Activated CD4-positive, CD25-positive, alpha-beta regulatory T cell treated with anti-CD3 and anti-CD28 coated beads, Interleukin-2, amount 50 U/mL, for 24 hours (primary cell): ENCODE data around the gene SARM1.

Experiments used
- ATAC-seq, 2 donors: fragments of 150-1000 bp; cut with Tn5 transposase; one replicate each; pipeline ENCODE4 v1.10.0; 2021; ENCODE audit warnings: mild to moderate bottlenecking in 1 of 2, moderate library complexity in 1 of 2

SARM1 gene

DNA sequence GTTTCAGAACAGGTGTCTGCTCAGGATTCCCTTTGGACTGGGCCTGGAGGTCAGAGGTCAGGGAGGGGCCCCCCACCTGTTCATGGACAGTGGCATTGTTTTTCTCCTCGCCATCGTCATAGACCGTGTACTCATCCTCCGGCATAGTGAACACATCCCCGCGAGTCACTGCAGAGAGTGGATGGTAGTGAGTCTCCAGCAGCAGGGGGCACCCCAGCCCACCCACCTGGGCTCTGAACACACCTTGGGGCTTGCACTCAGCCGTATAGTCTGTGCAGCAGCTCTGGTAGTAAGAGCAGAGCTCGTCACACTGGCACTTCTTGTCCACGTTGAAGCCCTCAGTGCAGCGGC, 1.8 kb upstream of the SARM1 start:
- no peak for ATAC-seq

DNA sequence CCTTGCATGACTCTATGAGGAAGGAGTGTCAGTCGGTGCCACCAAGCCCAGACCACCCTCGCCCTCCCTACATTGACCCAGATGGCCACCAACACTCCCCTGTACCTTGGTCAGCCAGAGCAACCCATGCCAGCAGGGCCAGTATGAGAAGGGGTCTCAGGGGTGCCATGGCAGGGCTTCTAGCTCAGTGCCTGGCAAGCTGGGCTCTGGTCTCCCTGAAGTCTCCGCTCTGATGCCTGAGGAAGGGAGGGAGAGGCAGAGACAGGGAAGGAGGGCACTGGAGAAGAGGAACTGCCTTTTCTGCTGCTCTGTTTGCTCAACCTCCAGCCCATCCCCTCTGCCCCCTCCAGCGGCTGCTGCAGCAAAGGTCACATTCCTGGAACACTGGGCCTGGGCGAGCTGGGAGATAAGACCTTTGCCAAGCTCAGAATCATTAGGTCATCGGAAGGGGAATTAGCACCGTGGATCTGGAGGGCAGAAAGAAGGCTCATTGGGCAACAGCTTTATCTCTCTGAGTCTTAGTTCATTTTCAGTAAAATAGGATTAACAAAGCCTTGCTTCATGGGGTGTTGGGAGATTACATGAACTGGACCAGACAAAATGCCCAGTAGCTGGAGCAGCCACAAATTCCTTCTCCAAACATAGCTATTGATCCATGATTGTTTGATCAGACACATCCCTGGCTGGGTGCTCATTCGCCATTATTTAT, 1.3 kb upstream of the SARM1 start, which contains the start of gene VTN:
TSS of gene VTN (minus strand) at position 273 of the 709 bp plus-strand sequence. CDS start at position 169, 104 bp downstream.
- no peak for ATAC-seq

GRCh38 chr17:28370744-28371103, 770 bp upstream of the SARM1 start:
- ATAC-seq, result no peak

DNA sequence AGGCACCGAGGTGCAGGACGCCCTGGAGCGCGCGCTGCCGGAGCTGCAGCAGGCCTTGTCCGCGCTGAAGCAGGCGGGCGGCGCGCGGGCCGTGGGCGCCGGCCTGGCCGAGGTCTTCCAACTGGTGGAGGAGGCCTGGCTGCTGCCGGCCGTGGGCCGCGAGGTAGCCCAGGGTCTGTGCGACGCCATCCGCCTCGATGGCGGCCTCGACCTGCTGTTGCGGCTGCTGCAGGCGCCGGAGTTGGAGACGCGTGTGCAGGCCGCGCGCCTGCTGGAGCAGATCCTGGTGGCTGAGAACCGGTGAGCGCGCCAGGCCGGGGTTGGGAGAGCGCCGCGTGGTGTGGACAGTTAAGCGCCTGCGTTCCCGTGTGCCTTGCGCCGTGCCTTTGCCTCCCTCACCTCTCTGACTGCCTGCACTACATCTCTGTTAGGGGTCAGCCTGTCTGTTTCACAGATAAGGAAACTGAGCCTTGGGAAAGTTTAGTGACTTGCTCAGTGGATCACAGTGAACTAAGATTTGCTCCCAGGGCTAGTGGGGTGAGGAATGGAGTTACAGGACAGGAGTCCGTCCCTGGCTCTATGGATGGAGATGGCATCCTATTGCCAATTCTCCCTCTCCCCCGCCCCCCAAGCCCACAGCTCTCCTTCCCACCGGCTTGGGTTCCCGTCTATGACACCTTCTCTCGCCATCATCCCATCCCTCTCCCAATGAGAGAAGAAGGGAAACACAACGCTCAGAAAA, 880 bp downstream of the SARM1 start:
- ATAC-seq, result peak in 1 of 2 donors; percentile 2

- ATAC-seq, result no peak
These were observed 1.4 kb downstream of the SARM1 start for GRCh38 chr17:28372945-28373274.

- ATAC-seq, result no peak
These were observed 8.6 kb downstream of the SARM1 start for GRCh38 chr17:28379814-28380801.

DNA sequence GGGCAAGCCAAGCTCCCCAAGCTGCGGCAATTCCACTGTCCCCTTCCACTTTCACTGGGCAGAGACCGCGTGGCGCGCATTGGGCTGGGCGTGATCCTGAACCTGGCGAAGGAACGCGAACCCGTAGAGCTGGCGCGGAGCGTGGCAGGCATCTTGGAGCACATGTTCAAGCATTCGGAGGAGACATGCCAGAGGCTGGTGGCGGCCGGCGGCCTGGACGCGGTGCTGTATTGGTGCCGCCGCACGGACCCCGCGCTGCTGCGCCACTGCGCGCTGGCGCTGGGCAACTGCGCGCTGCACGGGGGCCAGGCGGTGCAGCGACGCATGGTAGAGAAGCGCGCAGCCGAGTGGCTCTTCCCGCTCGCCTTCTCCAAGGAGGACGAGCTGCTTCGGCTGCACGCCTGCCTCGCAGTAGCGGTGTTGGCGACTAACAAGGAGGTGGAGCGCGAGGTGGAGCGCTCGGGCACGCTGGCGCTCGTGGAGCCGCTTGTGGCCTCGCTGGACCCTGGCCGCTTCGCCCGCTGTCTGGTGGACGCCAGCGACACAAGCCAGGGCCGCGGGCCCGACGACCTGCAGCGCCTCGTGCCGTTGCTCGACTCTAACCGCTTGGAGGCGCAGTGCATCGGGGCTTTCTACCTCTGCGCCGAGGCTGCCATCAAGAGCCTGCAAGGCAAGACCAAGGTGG, 9.8 kb downstream of the SARM1 start:
- no peak for ATAC-seq

GRCh38 chr17:28384281-28385036, 13.0 kb downstream of the SARM1 start:
- ATAC-seq, result peak; percentile 90

DNA sequence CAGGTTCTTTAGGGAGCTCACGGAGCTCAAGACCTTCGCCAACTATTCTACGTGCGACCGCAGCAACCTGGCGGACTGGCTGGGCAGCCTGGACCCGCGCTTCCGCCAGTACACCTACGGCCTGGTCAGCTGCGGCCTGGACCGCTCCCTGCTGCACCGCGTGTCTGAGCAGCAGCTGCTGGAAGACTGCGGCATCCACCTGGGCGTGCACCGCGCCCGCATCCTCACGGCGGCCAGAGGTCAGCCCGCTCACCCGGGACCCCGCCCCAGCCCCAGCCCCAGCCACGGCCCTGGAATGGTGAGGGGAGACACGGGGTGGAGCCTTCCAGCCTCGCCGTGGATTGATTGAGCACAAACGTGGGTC, 13.5 kb downstream of the SARM1 start:
- ATAC-seq, result peak; percentile 6 to 9

- peak; percentile 25 to 26 for ATAC-seq
These were observed 13.9 kb downstream of the SARM1 start for GRCh38 chr17:28385406-28385805.

DNA sequence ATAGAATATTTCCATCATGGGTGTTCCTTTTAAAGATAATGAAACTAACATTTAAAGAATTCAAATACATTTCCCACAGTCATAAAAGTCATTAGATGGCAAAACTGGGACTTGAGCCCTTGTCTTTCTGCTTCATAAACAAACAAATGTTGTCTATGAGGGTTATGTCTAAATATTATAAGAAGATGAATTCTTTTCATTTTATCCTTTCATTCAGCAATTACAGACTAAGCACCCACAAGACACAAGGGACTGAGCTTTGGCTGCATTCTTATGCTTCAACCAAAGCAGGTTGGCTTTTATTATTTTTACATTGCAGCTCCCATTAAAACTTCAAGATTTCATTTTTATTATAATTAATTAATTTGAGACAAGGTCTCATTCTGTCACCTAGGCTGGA, 14.9 kb downstream of the SARM1 start:
- no peak for ATAC-seq

GRCh38 chr17:28388106-28388505, 16.6 kb downstream of the SARM1 start:
- ATAC-seq, result no peak

- no peak for ATAC-seq
These were observed 18.6 kb downstream of the SARM1 start for GRCh38 chr17:28390141-28390540.

GRCh38 chr17:28390563-28390962, 19.1 kb downstream of the SARM1 start:
- ATAC-seq, result no peak

DNA sequence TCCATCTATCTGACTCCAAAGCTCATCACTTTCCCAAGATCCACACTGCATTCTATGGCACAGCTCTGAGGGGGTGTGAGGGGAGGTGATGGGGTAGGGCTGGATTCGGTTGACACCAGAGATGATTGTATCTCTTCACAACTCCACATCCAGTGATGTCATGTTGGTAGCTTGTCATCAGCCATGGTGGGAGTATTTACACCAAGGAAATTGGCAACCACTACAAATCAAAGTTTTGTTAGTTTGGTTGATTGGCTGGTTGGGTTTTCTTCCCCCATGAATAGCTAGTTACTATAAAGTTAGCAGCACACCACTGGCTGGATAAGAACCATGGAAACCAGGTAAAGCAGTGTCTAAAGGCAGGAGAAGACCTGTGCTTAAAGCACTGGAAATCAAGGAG, 19.5 kb downstream of the SARM1 start:
- no peak for ATAC-seq

GRCh38 chr17:28391401-28391800, 19.9 kb downstream of the SARM1 start:
- no peak for ATAC-seq

DNA sequence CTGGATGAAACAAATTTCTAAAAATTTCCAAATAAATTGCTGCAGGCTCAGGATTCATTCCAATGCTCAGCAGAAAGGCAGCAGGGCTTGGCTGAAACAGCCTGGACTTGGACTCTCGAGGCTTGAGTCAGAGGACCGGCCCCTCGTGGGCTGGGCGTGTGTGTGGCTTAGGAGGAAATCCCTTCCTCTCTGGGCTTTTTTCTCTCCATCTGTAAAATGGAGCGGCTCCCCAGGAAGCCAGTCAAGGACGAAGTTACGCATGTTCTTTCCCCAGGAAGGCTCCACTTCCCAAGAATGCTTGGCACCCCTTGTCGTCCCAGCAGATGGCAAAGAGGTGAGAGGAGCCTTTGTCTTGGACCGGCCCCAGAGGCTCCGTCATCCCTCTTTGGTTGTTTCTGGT, 21.0 kb downstream of the SARM1 start:
- no peak for ATAC-seq

DNA sequence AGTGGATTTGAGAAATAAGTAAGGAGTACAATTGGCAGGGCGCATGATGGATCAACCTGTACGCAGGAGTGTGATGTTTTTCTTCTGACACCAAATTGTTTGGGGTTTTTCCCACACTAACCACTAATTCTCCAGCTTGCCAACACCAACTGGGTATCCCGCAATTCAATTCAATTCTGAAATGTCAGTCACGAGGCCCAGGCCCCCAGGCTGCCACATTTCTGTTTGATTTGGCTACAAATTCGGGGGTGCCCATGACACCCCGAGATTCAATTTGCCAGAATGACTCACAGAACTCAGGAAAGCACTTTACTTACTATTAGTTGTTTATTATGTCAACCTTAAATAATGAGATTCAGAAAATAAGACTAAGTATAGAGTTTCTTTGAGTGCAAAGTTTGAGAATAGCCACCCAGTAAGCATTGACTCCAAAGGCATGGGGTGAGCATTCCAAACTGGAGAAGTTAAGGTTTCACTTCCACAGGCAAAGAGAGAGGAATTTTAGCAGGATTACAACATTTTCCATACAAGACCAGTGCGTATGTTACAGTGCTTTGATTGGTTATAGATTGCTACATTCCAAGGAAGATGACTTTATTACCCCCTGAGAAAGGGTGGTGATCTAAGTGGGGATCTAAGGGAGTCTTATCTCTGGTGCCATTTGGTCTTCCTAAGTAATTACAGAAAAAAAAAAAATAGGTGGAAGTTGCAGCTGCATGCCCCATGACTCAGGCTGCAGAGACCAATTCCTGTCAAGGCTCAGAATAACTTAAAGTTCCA, 23.0 kb downstream of the SARM1 start:
- no peak for ATAC-seq

GRCh38 chr17:28395426-28395825, 23.9 kb downstream of the SARM1 start:
- no peak for ATAC-seq

DNA sequence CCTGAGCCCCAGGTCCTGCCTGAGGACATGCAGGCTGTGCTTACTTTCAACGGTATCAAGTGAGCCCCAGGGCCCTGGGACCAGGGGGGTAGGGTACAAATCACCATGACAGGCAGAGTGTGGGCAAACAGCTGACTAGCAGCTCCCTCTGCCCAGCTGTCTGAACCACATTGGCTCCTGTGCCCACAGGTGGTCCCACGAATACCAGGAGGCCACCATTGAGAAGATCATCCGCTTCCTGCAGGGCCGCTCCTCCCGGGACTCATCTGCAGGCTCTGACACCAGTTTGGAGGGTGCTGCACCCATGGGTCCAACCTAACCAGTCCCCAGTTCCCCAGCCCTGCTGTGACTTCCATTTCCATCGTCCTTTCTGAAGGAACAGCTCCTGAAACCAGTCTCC, 24.5 kb downstream of the SARM1 start:
- ATAC-seq, result no peak

DNA sequence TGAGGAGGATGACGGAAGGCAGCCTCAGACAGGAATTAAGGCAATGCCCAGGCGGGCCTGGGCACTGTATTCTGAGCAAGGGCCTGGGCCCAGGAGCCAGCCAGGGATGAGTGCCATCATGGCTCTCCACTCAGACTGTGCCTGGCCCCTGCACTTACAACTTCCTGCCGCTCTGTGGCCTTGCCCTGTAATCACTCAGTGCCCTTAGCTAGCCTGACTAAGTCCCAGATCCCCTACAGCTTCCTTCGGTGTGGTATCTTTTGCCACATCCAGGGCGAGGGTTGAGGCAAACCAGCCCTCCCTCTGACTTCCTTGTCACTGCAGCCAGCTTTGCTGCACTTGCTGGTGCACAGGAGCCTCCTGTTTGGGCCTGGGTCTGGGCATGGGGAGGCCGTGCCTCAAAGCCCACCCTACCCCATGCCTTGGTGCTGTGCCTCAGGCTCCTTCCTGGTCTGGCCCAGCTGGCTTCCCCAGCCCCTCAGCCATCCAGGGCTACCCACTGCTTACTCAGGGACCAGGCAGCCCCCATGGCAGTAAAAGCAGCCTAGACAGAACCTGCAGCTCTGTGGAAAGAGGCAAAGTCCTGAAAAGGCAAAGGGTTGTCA, 25.2 kb downstream of the SARM1 start:
- ATAC-seq, result no peak
